ENCODE measurements around the gene FSCN2.

FSCN2 gene

GRCh38 chr17:81527591-81528383 lies at the start of gene FSCN2:
TSS of gene FSCN2 (plus strand) at chr17:81528377. CDS start at chr17:81528532, 155 bp downstream.
- DNase-seq: no peak

DNA sequence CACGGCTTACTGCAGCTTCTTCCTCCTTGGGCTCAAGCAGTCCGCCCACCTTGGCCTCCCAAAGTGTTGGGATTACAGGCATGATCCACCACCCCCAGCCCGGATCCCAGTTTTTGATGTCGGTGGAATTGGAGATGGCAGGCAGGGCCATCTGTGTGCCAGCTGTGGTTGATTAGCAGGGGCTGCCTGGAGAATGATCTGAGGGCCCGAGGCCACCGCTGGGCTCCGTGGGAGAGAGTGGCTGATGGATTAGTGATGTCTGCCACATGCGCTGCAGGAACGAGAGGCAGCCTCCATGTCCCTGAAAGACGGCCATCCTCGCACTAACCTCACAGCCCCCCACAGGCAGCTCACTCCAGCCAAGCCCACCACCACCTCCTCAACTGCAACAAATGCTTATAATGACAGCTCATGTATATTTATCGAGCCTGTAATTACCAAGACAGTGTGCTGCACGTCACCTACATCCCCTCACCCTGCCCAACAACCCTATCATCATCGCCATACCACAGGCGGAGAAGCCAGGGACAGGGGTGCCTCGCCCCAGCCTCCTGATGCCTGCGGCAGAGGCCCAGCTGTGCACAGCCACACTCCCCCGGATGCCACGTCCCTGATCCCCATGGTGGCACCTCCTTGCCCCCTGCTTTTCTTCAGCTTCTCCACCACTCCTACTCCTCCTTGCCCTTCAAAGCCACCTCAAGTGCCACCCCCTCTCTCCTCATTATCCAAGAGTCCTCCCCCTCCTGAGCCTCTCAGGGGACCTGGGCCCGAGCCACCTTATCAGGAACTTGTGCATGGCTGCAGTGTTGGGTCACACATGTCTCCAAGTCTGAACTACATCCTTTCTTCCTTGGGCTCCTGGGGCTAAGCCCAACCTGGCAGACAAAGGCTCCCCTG lies 48.8 kb upstream of the FSCN2 start:
- peak; percentile 51 for DNase-seq

DNA sequence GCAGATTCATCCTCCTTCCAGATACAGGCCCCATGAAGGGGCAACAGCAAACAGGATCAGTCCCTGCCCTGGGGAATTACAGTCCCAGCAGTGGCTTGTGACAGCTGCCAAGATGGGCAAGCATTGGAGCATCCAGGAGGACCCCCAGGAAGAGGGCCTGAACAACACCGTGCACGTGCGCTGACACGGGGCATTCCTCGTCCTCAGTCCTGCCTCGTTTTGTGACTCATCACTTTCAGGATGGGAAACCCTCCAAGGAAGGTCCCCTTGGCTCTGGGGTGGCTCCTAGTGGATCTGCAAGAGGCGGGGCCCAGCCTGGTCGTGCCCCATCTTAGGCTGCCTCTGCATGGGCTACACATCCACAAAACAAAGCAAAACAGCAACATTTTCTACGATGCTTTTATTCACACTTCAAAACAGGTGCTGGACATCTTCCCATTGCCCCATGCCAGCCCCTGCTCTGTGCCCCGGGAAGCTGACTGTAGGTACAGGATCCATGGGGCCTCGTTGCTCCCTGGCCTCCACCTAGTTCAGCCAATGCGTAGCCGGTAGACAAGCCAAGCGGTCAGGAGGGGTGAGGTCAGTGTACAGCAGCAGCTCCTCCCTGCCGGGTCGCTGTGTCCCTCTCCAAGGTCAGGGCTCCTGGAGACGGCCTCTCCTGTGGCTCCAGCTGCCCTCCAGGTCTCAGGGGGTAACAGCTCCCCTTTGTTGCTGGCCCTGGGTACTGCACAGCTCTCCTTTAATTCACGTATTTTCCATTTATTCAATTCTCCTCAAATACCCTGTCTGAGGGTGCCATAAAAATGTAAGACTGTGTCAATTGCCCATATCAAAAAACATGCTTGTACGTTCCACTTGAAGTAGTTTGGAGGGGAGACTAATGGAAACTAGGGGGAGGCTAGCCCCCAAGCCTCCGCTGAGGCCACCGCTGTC lies 47.8 kb upstream of the FSCN2 start:
- DNase-seq: no peak

GRCh38 chr17:81481073-81481799 lies 46.9 kb upstream of the FSCN2 start:
- peak; percentile 42 for DNase-seq

DNA sequence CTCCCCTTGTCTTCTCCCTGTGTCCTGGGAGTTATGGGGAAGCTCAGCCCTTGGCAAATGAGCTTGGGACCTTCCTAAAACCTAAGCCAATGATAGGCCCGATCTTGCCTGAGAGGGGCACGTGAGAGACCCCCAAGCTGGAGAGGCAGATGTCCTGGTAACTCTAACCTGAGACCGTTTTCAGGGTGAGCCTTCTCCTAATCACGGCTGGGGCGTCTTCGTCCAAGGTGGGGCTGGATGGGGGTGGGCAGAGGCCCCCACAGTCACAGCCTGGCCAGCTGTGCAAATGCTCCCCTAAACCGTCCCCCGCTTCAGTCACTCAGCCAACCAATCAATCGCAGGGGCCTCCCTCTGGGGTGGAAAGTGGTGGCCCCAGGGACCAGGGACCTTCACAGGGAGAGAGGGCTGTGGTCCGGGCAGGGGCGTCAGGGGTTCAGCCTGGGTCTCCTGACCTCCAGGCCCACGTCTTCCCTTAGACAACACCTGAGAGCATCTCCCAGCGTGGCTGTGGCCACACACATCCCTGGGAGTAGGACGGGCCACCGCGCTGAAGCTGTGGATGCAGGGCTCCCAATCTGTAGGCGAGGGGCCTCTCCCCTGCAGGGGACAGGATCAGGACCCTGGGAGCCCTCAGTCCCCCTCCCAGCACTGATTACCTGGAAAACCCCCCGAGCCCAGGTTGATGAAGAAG lies 46.2 kb upstream of the FSCN2 start:
- DNase-seq: no peak

DNA sequence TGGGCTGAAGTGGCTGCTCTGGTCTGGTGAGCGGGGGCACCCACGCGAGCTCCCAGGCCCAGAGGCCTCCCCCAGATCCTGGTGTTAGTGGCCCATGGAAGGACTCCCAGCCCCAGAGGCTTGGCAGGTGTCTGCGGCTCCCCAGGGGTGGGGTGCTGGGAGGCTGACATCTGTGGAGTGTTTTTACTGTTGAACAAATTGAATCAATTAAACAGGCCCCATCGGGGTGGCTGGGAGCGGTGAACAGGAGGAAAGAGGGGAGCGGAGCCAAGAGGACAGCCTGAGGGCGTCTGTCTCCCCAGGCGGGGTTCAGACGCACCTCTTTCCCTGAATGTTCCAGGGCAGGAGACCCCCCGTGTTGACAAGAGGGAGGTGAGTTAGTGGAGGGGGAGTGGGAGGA lies 45.5 kb upstream of the FSCN2 start:
- DNase-seq: no peak

DNA sequence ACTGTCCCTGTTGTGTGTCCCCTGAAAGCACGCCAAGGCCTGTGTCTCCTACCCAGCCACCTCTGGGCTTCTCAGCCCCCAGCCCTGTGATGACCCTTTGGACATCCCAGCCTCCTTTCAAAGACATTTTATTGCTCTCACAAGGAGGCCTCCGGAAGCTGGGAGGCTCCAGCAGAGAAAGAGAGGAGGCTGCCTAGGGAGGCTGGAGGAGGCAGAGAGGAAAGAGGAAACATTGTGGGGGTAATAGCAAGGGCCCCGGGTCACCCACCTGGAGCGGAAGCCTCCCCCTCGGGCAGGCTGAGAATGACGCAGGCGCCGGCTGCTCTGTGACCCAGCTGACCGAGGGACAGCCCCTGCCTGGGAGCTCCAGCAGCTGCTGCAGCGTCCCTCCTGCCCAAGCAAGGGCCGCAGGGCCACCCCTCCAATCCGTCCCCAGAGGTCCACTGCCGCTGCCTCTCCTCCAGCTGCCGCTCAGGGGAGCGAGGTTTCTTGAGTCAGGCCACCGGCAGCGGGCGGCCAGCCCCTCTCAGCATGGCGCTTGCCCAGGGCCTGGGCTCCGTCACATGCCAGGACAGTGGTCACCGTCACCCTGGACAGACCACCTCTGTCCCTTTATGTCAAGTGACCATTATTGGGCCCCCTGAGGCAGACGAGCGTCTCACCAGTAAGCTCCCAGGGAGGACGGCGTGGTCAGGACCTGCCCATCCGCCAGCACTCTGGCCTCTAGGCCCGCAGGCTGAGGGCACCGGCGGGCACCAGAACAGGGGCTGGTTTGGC lies 44.9 kb upstream of the FSCN2 start:
- no peak for DNase-seq

DNA sequence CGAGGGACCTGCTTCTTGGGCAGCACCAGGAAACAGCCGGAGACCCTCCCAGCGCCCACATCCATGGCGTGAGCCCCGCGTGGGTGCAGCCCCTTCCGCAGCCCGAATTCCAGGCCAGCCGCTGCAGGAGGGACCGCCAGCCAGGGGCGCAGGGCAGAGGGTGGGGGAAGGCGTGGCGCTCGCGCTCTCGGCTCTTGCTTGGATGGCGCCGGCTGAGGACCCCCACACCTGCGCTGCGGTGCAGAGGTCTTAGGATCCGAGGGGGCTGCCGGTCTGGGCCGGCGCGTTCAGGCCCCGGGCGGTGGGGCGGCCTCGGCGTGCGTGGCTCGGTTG lies 44.3 kb upstream of the FSCN2 start:
- no peak for DNase-seq

GRCh38 chr17:81484195-81484979 lies 43.8 kb upstream of the FSCN2 start:
- peak; percentile 43 for DNase-seq

GRCh38 chr17:81486199-81486810 lies 41.9 kb upstream of the FSCN2 start:
- DNase-seq: no peak

DNA sequence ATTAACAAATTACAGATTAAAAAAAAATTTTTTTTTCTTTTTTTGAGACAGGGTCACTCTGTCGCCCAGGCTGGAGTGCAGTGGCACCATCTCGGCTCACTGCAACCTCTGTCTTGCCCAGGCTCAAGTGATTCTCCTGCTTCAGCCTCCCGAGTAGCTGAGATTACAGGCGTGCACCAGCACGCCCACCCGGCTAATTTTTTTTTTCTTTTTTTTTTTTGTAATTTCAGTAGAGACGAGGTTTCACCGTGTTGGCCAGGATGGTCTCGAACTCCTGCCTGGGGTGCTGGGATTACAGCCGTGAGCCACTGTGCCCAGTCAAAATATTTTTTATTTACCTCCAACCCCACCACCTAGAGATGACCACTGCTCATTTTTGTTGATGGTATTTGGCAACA lies 41.1 kb upstream of the FSCN2 start:
- no peak for DNase-seq

DNA sequence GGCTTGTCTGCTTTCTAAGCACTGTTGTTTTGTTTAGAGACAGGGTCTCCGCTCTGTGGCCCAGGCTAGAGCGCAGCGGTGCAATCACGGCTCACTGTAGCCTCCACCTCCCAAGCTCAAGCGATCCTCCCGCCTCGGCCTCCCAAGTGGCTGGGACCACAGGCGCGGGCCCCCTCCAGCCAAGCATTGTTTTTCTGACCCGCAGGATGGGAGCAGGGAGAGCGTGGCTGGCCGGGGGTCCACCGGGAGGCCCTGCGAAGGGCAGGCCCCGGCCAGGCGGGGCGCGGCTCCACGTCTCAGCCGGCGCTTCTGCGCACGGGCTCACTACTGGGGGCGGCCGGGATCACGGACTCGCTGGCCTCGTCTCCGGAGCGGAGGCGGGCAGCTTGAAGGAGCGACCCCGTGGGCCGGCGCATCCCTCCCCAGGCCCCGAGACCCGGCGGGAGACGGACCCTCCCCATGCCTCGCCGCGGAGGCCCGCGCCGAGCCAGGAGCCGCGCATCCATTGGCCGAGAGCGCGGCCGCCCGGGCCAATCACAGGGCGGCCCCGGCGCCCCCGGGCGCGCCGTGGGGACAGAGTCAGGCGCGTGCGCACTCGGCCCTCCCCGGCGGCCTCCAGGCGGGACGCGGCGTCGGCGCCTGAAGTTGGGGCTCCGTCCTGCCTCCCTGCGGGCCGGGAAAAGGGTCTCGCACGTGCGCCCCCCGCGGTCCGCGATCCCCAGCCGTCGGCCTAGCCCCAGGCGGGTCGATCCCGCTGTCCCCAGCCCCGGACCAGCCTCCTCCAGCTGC lies 40.5 kb upstream of the FSCN2 start:
- DNase-seq: peak; percentile 36

- no peak for DNase-seq
Measured at GRCh38 chr17:81488276-81488860, 39.8 kb upstream of the FSCN2 start.

DNA sequence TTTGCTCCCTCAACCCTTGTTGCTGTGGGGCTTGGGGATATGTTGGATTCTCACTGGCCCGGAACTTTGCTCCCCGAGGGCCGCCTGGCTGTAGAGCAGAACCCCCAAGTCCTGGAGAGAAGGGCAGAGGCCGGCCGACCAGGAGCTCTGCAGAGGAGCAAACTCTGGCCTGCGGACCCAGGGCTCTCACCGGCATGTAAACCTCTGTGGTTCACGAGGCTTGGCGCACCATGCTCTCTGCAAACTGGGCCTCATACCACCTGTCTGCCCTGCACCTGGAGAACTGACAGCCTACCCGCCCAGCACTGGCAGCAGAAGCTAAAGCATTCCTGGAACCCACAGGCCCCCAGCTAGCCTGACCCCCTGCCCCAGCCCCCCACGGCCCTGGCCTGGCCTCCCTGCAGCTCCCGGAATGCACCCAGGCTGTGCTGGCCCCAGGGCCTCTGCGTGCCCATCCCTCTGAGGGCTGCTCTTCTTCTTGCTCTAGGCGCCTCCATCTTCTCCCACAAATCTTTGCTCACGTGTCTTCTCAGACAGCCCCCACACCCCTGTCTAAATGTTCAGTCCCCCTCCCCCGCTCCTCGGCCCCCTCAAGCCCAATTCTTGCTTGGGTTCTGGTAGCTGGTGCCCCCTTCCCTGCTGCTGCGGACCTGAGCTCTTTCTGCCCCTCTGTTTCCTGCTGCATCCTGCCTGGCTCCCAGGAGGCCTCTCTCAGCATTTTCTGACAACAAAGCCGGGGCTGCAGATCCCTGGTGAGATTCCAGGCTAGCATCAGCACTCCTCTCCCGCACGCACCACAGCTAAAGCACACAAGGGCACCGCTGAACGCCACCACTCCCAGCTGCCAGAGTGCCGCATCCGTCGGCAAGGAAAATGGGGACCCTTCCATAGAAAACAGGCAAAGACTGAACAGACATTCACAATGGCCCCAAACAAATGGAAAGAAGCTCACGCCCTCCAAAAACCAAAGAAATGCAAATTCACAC lies 38.9 kb upstream of the FSCN2 start:
- DNase-seq: no peak

- no peak for DNase-seq
Measured at GRCh38 chr17:81489998-81490992, 37.9 kb upstream of the FSCN2 start.

GRCh38 chr17:81491181-81491581 lies 37.0 kb upstream of the FSCN2 start:
- peak; percentile 12 for DNase-seq
